B cell (primary cell): Measurements from ENCODE around the gene ZFPM1. TPM values are rescaled to one million over a fixed set of nuclear protein-coding genes. Genes with fewer than 3 reads are reported as not detected.

ENCODE experiments used
- ATAC-seq: fragments of 200-7000 bp; cut with Tn5 transposase; one replicate; pipeline ENCODE4 v1.10.0; 2021; ENCODE audit warnings: low read depth, mild to moderate bottlenecking, moderate number of reproducible peaks, moderate library complexity
- CTCF ChIA-PET: fragments of 350-600 bp; sonication (Branson Sonifier 250); formaldehyde crosslinking; loops from one replicate; lab custom pipeline; 2021; ENCODE audit warnings: antibody characterized with exemption, inconsistent platforms; lab: Charles Lee
- POLR2A ChIA-PET: fragments of 350-600 bp; sonication (Branson Sonifier 250); formaldehyde crosslinking; loops from one replicate; lab custom pipeline; 2021; ENCODE audit warnings: antibody characterized with exemption; lab: Charles Lee
- DNase-seq: peaks from one replicate; pipeline ENCODE4 v3.0.0; 2013
- H2AFZ ChIP-seq: 2 replicates; pipeline ENCODE4 v1.6.1; 2012; ENCODE audit warnings: mild to moderate bottlenecking, low read depth, low read length; ENCODE audit not compliant: insufficient read depth, poor library complexity, severe bottlenecking
- H3K27ac ChIP-seq, 2 donors: 1 replicate in 1 of 2; 2 replicates in 1 of 2; pipeline ENCODE4 v1.5.1; 2012 to 2013; ENCODE audit warnings: low read length in 2 of 2, mild to moderate bottlenecking in 2 of 2, moderate library complexity in 1 of 2
- H3K27me3 ChIP-seq, 4 experiments: fragments of 200-600 bp in 1 of 4; sonication (generic) in 1 of 4; replicated peaks in 1 of 4; 1 replicate in 2 of 4; 2 replicates in 2 of 4; pipeline versions ENCODE4 v1.6.1 to v1.7.0; 2013 to 2016; ENCODE audit warnings: low read length in 3 of 4, mild to moderate bottlenecking in 2 of 4, mixed read lengths in 1 of 4, moderate library complexity in 1 of 4; ENCODE audit not compliant: insufficient read depth in 4 of 4, control insufficient read depth in 3 of 4; ENCODE audit errors: control extremely low read depth in 1 of 4
- H3K36me3 ChIP-seq, 2 experiments: replicated peaks in 1 of 2; 1 replicate in 1 of 2; 2 replicates in 1 of 2; pipeline versions ENCODE4 v1.6.1 to v1.7.1; 2013; ENCODE audit warnings: low read length in 1 of 2; ENCODE audit not compliant: insufficient read depth in 2 of 2, control insufficient read depth in 1 of 2; ENCODE audit errors: control extremely low read depth in 1 of 2, extremely low read depth in 1 of 2
- H3K4me1 ChIP-seq, 2 donors: fragments of 200-600 bp in 1 of 2; sonication (generic) in 1 of 2; 1 replicate in 1 of 2; 2 replicates in 1 of 2; pipeline versions ENCODE4 v1.5.1 to v1.6.1; 2013 to 2017; ENCODE audit warnings: low read length in 2 of 2; ENCODE audit not compliant: control insufficient read depth in 2 of 2, insufficient read depth in 2 of 2
- H3K4me2 ChIP-seq: replicated peaks from 2 replicates; pipeline ENCODE3; 2012; ENCODE audit warnings: mild to moderate bottlenecking, low read depth, low read length; ENCODE audit not compliant: poor library complexity, severe bottlenecking
- H3K4me3 ChIP-seq, 5 experiments: fragments of 200-600 bp in 1 of 5; sonication (generic) in 1 of 5; 1 replicate in 3 of 5; 2 replicates in 2 of 5; pipeline versions ENCODE4 v1.5.1 to v1.7.0; 2011 to 2016; ENCODE audit warnings: low read length in 4 of 5, mild to moderate bottlenecking in 4 of 5, low read depth in 2 of 5, control low read depth in 1 of 5, moderate library complexity in 1 of 5; ENCODE audit not compliant: insufficient read depth in 1 of 5; ENCODE audit errors: control extremely low read depth in 1 of 5, extremely low read depth in 1 of 5
- H3K79me2 ChIP-seq: fragments of 200-600 bp; sonication (generic); one replicate; pipeline ENCODE4 v1.6.0; 2016; ENCODE audit warnings: low read length; ENCODE audit not compliant: control insufficient read depth, insufficient read depth
- H3K9ac ChIP-seq: fragments of 200-600 bp; sonication (generic); 2 replicates; pipeline ENCODE4 v1.6.1; 2017; ENCODE audit warnings: mild to moderate bottlenecking, low read length, moderate library complexity
- H3K9me3 ChIP-seq, 3 donors: one replicate each; pipeline versions ENCODE4 v1.6.1 to v1.7.1; 2013; ENCODE audit warnings: low read length in 2 of 3; ENCODE audit not compliant: control insufficient read depth in 2 of 3, insufficient read depth in 1 of 3; ENCODE audit errors: control extremely low read depth in 1 of 3
- H4K20me1 ChIP-seq: 2 replicates; pipeline ENCODE4 v1.6.0; 2012; ENCODE audit warnings: mild to moderate bottlenecking, low read length; ENCODE audit not compliant: insufficient read depth, control insufficient read depth, poor library complexity, severe bottlenecking
- H3K27ac Mint-ChIP-seq: one replicate; pipeline ENCODE4 v1.8.0; 2021; ENCODE audit warnings: mixed read lengths
- H3K27me3 Mint-ChIP-seq: one replicate; pipeline ENCODE4 v1.8.0; 2021; ENCODE audit warnings: mixed read lengths
- H3K4me1 Mint-ChIP-seq: one replicate; pipeline ENCODE4 v1.8.0; 2021; ENCODE audit warnings: mixed read lengths
- H3K4me3 Mint-ChIP-seq: one replicate; pipeline ENCODE4 v1.8.0; 2021; ENCODE audit warnings: mixed read lengths
- H3K9me3 Mint-ChIP-seq: one replicate; pipeline ENCODE4 v1.8.0; 2022; ENCODE audit warnings: mixed read lengths; ENCODE audit not compliant: insufficient read depth
- CTCF ChIP-seq: fragments of 200-600 bp; IDR thresholded peaks from one replicate; pipeline ENCODE4 v1.8.0; 2022; ENCODE audit warnings: antibody characterized with exemption, mild to moderate bottlenecking
- EZH2 ChIP-seq: IDR thresholded peaks from 2 replicates; pipeline ENCODE4 v1.6.1; 2012; ENCODE audit warnings: borderline replicate concordance, low read depth, mild to moderate bottlenecking, moderate library complexity, low read length; ENCODE audit not compliant: insufficient read depth, poor library complexity, severe bottlenecking
- WGBS: methylation state at CpG from one replicate; pipeline ENCODE4 v1.1.5; 2013; ENCODE audit warnings: missing lambda C conversion rate; ENCODE audit not compliant: insufficient coverage; 5-methylcytosine and 5-hydroxymethylcytosine counted together
- intact Hi-C: fragments of 100-400 bp; cut with micrococcal nuclease; formaldehyde crosslinking; loops from one replicate; pipeline ENCODE4 v1.10.0; 2022
- polyA plus RNA-seq: library from polyadenylated mRNA; depleted of rRNA; stranded (reverse); fragments of >200 nt; gene quantifications from 2 replicates; pipeline ENCODE4 v1.2.3, GENCODE V29; 2012
- total RNA-seq, 2 donors: library from RNA; stranded (reverse); fragments of 120-200 nt in 1 of 2; gene quantifications; 1 replicate in 1 of 2; 2 replicates in 1 of 2; pipeline versions ENCODE4 v1.2.3 to v1.2.4, GENCODE V29; 2013 to 2022

ZFPM1 gene
- total and polyA plus RNA-seq, 2 donors (not counting 1 experiment from before 2014, with no cell fraction given): 4.3 to 34.6 TPM

DNA sequence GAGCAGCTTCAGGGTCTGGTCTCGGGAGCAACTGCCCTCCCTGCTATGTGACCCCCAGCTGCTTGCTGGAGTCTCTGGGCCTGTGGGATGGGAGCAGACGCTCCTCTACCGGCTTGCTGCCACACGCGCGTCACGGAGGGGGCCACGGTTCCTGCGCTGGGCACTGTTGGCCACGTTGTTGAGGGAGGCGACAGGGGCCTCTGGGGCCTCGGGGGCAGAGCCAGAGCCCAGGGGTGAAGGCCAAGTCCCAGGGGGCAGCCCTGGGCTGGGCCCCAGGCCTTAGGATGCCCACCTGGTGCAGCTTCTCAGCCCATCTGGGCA is 56.6 kb downstream of the ZFPM1 start:
- CTCF ChIA-PET: no interaction called here
- WGBS: 90% methylated on average over 12 of the region's 12 CpGs
- Histone ChIP-seq H3K4me1 (no peaks in the 10 kb centered on the region), H3K27ac (no peak overlapping the region), H4K20me1 (peaks cover 17% of the 10 kb centered on the region), H3K9me3 (no peaks in the 10 kb centered on the region), H3K27me3 (no peaks in the 10 kb centered on the region), H3K4me2 (no peak overlapping the region), H2AFZ (no peak overlapping the region), H3K36me3 (peaks cover 0 to 3% of the 10 kb centered on the region in 2 experiments), H3K79me2 (no peaks in the 10 kb centered on the region), H3K4me3 (no peak overlapping the region), H3K9ac (no peak overlapping the region)
- Mint-ChIP-seq H3K4me3 (no peak overlapping the region), H3K4me1 (no peaks in the 10 kb centered on the region), H3K9me3 (no peaks in the 10 kb centered on the region), H3K27ac (no peak overlapping the region), H3K27me3 (no peaks in the 10 kb centered on the region)
- POLR2A ChIA-PET: no interaction called here
- ATAC-seq: no peak
- DNase-seq: no peak
- no peak for TF ChIP-seq EZH2
- no peak for TF ChIP-seq CTCF
- intact Hi-C loops: no loop called here

- DNase-seq (no peak), ATAC-seq (no peak)
- WGBS: 94% methylated on average over 22 of the region's 26 CpGs
- no peak overlapping the region for H3K4me2 ChIP-seq
- no peaks in the 10 kb centered on the region for H3K9me3 Mint-ChIP-seq
- ChIA-PET CTCF (no interaction called here), POLR2A (no interaction called here)
- no peaks in the 10 kb centered on the region for H3K4me1 ChIP-seq
- TF ChIP-seq EZH2: no peak
- no peak for TF ChIP-seq CTCF
- H3K27ac Mint-ChIP-seq: no peak overlapping the region
- no peaks in the 10 kb centered on the region for H3K27me3 ChIP-seq
- H3K36me3 ChIP-seq: peaks cover 0 to 3% of the 10 kb centered on the region in 2 experiments
- H3K79me2 ChIP-seq: no peaks in the 10 kb centered on the region
- no peaks in the 10 kb centered on the region for H3K9me3 ChIP-seq
- intact Hi-C loops: no loop called here
- H3K27me3 Mint-ChIP-seq: no peaks in the 10 kb centered on the region
- H3K9ac ChIP-seq: no peak overlapping the region
- peaks cover 17% of the 10 kb centered on the region for H4K20me1 ChIP-seq
- no peak overlapping the region for H2AFZ ChIP-seq
- no peaks in the 10 kb centered on the region for H3K4me1 Mint-ChIP-seq
- H3K4me3 Mint-ChIP-seq: no peak overlapping the region
- H3K27ac ChIP-seq: no peak overlapping the region
- no peak overlapping the region for H3K4me3 ChIP-seq
Measured at GRCh38 chr16:88510091-88510994, 57.3 kb downstream of the ZFPM1 start.
